IMR-90 (cell line): Measurements from ENCODE around the gene TBX10. TPM values are rescaled to one million over a fixed set of nuclear protein-coding genes. Genes with fewer than 3 reads are reported as not detected.

Source experiments
- ATAC-seq: fragments of 200-7000 bp; cut with Tn5 transposase; 2 replicates; pipeline ENCODE4 v1.9.1; 2020; ENCODE audit warnings: low read depth, mild to moderate bottlenecking, moderate library complexity
- BruUV-seq: library from RNA; stranded (reverse); fragments of 400-500 nt; replicated peaks from 2 replicates; lab custom pipeline; 2021; lab: Mats Ljungman, UMichigan
- CTCF ChIA-PET: fragments of 300-600 bp; formaldehyde crosslinking; extraction: SDS; loops from one replicate; lab custom pipeline; 2021; ENCODE audit warnings: antibody characterized with exemption; lab: Yijun Ruan, JAX
- POLR2A ChIA-PET: fragments of 300-600 bp; sonication (Branson Sonifier 250); formaldehyde crosslinking; loops from one replicate; lab custom pipeline; 2022; ENCODE audit warnings: antibody characterized with exemption; ENCODE audit not compliant: unreplicated experiment; lab: Charles Lee
- DNase-seq: peaks from one replicate; pipeline ENCODE4 v3.0.0; 2013
- H2AFZ ChIP-seq: replicated peaks from 2 replicates; pipeline ENCODE3; 2013; ENCODE audit warnings: low read length, mild to moderate bottlenecking; ENCODE audit not compliant: poor library complexity
- H2AK5ac ChIP-seq: 2 replicates; pipeline ENCODE4 v1.6.1; 2013; ENCODE audit warnings: low read depth, low read length, inconsistent platforms
- H2AK9ac ChIP-seq: replicated peaks from 2 replicates; pipeline ENCODE3; 2013; ENCODE audit warnings: mild to moderate bottlenecking, low read depth, low read length, moderate library complexity; ENCODE audit not compliant: poor library complexity
- H2BK120ac ChIP-seq: 2 replicates; pipeline ENCODE4 v1.6.1; 2013; ENCODE audit warnings: low read depth, low read length, inconsistent platforms
- H2BK15ac ChIP-seq: 3 replicates; pipeline ENCODE4 v1.6.1; 2013; ENCODE audit warnings: low read depth, low read length, inconsistent platforms
- H2BK20ac ChIP-seq: 2 replicates; pipeline ENCODE4 v1.6.1; 2013; ENCODE audit warnings: low read depth, mild to moderate bottlenecking, inconsistent platforms, low read length, moderate library complexity
- H2BK5ac ChIP-seq: 2 replicates; pipeline ENCODE4 v1.6.1; 2013; ENCODE audit warnings: mild to moderate bottlenecking, low read depth, low read length, inconsistent platforms; ENCODE audit not compliant: poor library complexity, severe bottlenecking
- H3K14ac ChIP-seq: replicated peaks from 2 replicates; pipeline ENCODE4 v1.6.1; 2013; ENCODE audit warnings: low read depth, low read length, inconsistent platforms
- H3K18ac ChIP-seq: 2 replicates; pipeline ENCODE4 v1.6.1; 2013; ENCODE audit warnings: low read depth, low read length, control low read depth
- H3K23ac ChIP-seq: 2 replicates; pipeline ENCODE4 v1.6.1; 2013; ENCODE audit warnings: low read depth, low read length, inconsistent platforms
- H3K27ac ChIP-seq: 2 replicates; pipeline ENCODE4 v1.5.1; 2013; ENCODE audit warnings: mild to moderate bottlenecking, control low read depth, low read length; ENCODE audit not compliant: insufficient read depth
- H3K27me3 ChIP-seq: 2 replicates; pipeline ENCODE4 v1.6.1; 2013; ENCODE audit warnings: low read length; ENCODE audit not compliant: control insufficient read depth, insufficient read depth
- H3K36me3 ChIP-seq: 2 replicates; pipeline ENCODE4 v1.6.1; 2013; ENCODE audit warnings: low read length, mixed read lengths; ENCODE audit not compliant: control insufficient read depth, insufficient read depth
- H3K4ac ChIP-seq: 2 replicates; pipeline ENCODE4 v1.6.1; 2013; ENCODE audit warnings: low read depth, low read length, inconsistent platforms
- H3K4me1 ChIP-seq: 2 replicates; pipeline ENCODE4 v1.6.1; 2013; ENCODE audit warnings: low read length, mixed read lengths; ENCODE audit not compliant: control insufficient read depth, insufficient read depth
- H3K4me2 ChIP-seq: 2 replicates; pipeline ENCODE4 v1.6.1; 2013; ENCODE audit warnings: low read depth, mild to moderate bottlenecking, control low read depth, low read length, moderate library complexity
- H3K4me3 ChIP-seq: 2 replicates; pipeline ENCODE4 v1.5.1; 2013; ENCODE audit warnings: low read depth, mild to moderate bottlenecking, control low read depth, low read length, moderate library complexity; ENCODE audit not compliant: insufficient read depth
- H3K56ac ChIP-seq: 2 replicates; pipeline ENCODE4 v1.6.1; 2013; ENCODE audit warnings: low read length, inconsistent platforms; ENCODE audit not compliant: insufficient read depth; ENCODE audit errors: extremely low read depth
- H3K79me1 ChIP-seq, 2 experiments: 2 replicates each; pipeline ENCODE4 v1.6.1; 2013; ENCODE audit warnings: low read length in 2 of 2, inconsistent platforms in 1 of 2, low read depth in 1 of 2
- H3K9ac ChIP-seq: 2 replicates; pipeline ENCODE4 v1.6.1; 2013; ENCODE audit warnings: low read depth, low read length, control low read depth
- H3K9me1 ChIP-seq: 2 replicates; pipeline ENCODE4 v1.6.1; 2013; ENCODE audit warnings: low read length, inconsistent platforms; ENCODE audit not compliant: insufficient read depth
- H3K9me3 ChIP-seq: 2 replicates; pipeline ENCODE4 v1.6.1; 2013; ENCODE audit warnings: low read length; ENCODE audit not compliant: control insufficient read depth, insufficient read depth
- H4K20me1 ChIP-seq: 2 replicates; pipeline ENCODE4 v1.6.1; 2013; ENCODE audit warnings: low read length, inconsistent platforms; ENCODE audit not compliant: insufficient read depth
- H4K5ac ChIP-seq: 2 replicates; pipeline ENCODE4 v1.6.1; 2013; ENCODE audit warnings: mild to moderate bottlenecking, low read depth, low read length, control low read depth
- H4K8ac ChIP-seq, 2 experiments: 2 replicates each; pipeline ENCODE4 v1.6.1; 2013; ENCODE audit warnings: low read depth in 2 of 2, low read length in 2 of 2, control low read depth in 1 of 2, inconsistent platforms in 1 of 2
- H4K91ac ChIP-seq: 2 replicates; pipeline ENCODE4 v1.6.1; 2013; ENCODE audit warnings: low read depth, low read length, inconsistent platforms; ENCODE audit not compliant: insufficient read depth
- BHLHE40 ChIP-seq: fragments of 150-350 bp; IDR thresholded peaks from 2 replicates; pipeline ENCODE4 v1.6.1; 2016; ENCODE audit warnings: mild to moderate bottlenecking, low read depth, low read length
- ELK1 ChIP-seq: fragments of 150-350 bp; IDR thresholded peaks from 2 replicates; pipeline ENCODE4 v1.6.1; 2016; ENCODE audit warnings: low read depth, mild to moderate bottlenecking, low read length, moderate library complexity, borderline replicate concordance
- FOS ChIP-seq: fragments of 150-350 bp; IDR thresholded peaks from 2 replicates; pipeline ENCODE4 v1.6.1; 2016; ENCODE audit warnings: low read depth, low read length
- MAFK ChIP-seq: IDR thresholded peaks from 2 replicates; pipeline ENCODE4 v1.6.1; 2012; ENCODE audit warnings: low read depth, low read length, improper control_type of control experiment
- MAZ ChIP-seq: IDR thresholded peaks from 2 replicates; pipeline ENCODE4 v1.6.1; 2012; ENCODE audit warnings: low read depth, mild to moderate bottlenecking, low read length, improper control_type of control experiment, moderate library complexity, borderline replicate concordance
- NFE2L2 ChIP-seq: fragments of 150-350 bp; IDR thresholded peaks from 2 replicates; pipeline ENCODE4 v1.6.1; 2016; ENCODE audit warnings: low read depth, mild to moderate bottlenecking, low read length
- RCOR1 ChIP-seq: IDR thresholded peaks from 2 replicates; pipeline ENCODE4 v1.6.1; 2012; ENCODE audit warnings: mild to moderate bottlenecking, low read length, improper control_type of control experiment; ENCODE audit not compliant: insufficient replicate concordance
- SMC3 ChIP-seq: fragments of 150-350 bp; IDR thresholded peaks from 2 replicates; pipeline ENCODE4 v1.6.1; 2016; ENCODE audit warnings: low read depth, mild to moderate bottlenecking, antibody characterized with exemption, low read length, moderate library complexity
- WGBS, 2 experiments: methylation state at CpG; one replicate each; pipeline versions ENCODE4 v1.1.5 to v1.1.7; 2013; ENCODE audit warnings: missing lambda C conversion rate in 2 of 2; ENCODE audit not compliant: insufficient read length in 1 of 2; ENCODE audit errors: extremely low coverage in 2 of 2; 5-methylcytosine and 5-hydroxymethylcytosine counted together
- dilution Hi-C: fragments of 300-500 bp; cut with HindIII; formaldehyde crosslinking; loops from one replicate; pipeline ENCODE4 v1.14.3; 2018; ENCODE audit warnings: low sequenced_read_pairs; ENCODE audit not compliant: unreplicated experiment
- in situ Hi-C: fragments of 300-500 bp; cut with MboI; formaldehyde crosslinking; loops from 3 replicates; pipeline ENCODE4 v1.14.3; 2019; ENCODE audit warnings: low sequenced_read_pairs, inconsistent platforms, mixed read lengths
- intact Hi-C: fragments of 100-400 bp; cut with micrococcal nuclease; formaldehyde crosslinking; loops from 2 replicates; pipeline ENCODE4 v1.10.0; 2022
- polyA plus RNA-seq, 3 experiments: library from polyadenylated mRNA; depleted of rRNA; stranded (reverse); fragments of >200 nt; gene quantifications; 2 replicates each; pipeline ENCODE4 v1.2.3, GENCODE V29; 2012; ENCODE audit warnings: low replicate concordance in 1 of 3
- total RNA-seq: library from RNA; depleted of rRNA; stranded (reverse); fragments of >200 nt; gene quantifications from 2 replicates; pipeline ENCODE4 v1.2.3, GENCODE V29; 2012

TBX10 gene
- total and polyA plus RNA-seq, 2 of the 4 experiments (the other 2 are of a cell fraction) = not detected

GRCh38 chr11:67651976-67652781 is 12.6 kb upstream of the TBX10 start:
- CTCF ChIA-PET = interaction anchor here (0.8 kb wide), 1 partner anchor 13 kb away, joined by 3 read pairs; no protein-coding TSS in a partner anchor

More at GRCh38 chr11:67651976-67652781, 12.6 kb upstream of the TBX10 start:
- H4K8ac ChIP-seq = no peak overlapping the region
- no peak overlapping the region for H3K27ac ChIP-seq
- TF ChIP-seq MAZ (no peak), SMC3 (no peak), FOS (no peak), RCOR1 (no peak), MAFK (no peak), BHLHE40 (no peak), NFE2L2 (no peak), ELK1 (no peak)
- H3K4me2 ChIP-seq = no peak overlapping the region
- no peak overlapping the region for H3K23ac ChIP-seq
- DNase-seq (no peak), ATAC-seq (no peak)
- no peak overlapping the region for H2AFZ ChIP-seq
- no peak overlapping the region for H2BK15ac ChIP-seq
- dilution Hi-C loops = no loop called here
- no peak overlapping the region for H2AK9ac ChIP-seq
- no peak overlapping the region for H2BK5ac ChIP-seq
- BruUV-seq = no TSS peak
- H3K56ac ChIP-seq = no peak overlapping the region
- H3K14ac ChIP-seq = no peak overlapping the region
- H3K9me1 ChIP-seq = peaks cover 7% of the 10 kb centered on the region; the same call in 1 of the 2 replicates
- in situ Hi-C loops = no loop called here
- H4K20me1 ChIP-seq = 0 out of 2 replicates have a peak, but pooled peaks cover 4% of the 10 kb centered on the region
- H3K27me3 ChIP-seq = peaks cover 10% of the 10 kb centered on the region
- H3K79me1 ChIP-seq = no peaks in the 10 kb centered on the region
- no peak overlapping the region for H3K4ac ChIP-seq
- no peak overlapping the region for H4K5ac ChIP-seq
- H4K91ac ChIP-seq = no peak overlapping the region
- no peak overlapping the region for H2AK5ac ChIP-seq
- intact Hi-C loops = no loop called here
- no peaks in the 10 kb centered on the region for H3K4me1 ChIP-seq
- no peak overlapping the region for H3K18ac ChIP-seq
- H2BK120ac ChIP-seq = no peak overlapping the region
- H3K4me3 ChIP-seq = no peak overlapping the region
- no peak overlapping the region for H3K9ac ChIP-seq
- H2BK20ac ChIP-seq = no peak overlapping the region
- POLR2A ChIA-PET = no interaction called here
- WGBS, 2 experiments = no CpG with 5 or more reads among the region's 13 CpGs
- H3K36me3 ChIP-seq = no peaks in the 10 kb centered on the region
- peaks cover 3% of the 10 kb centered on the region for H3K9me3 ChIP-seq
